K562 (cell line): ENCODE results near the gene LYST. TPM values are rescaled to one million over a fixed set of nuclear protein-coding genes. Genes with fewer than 3 reads are reported as not detected.

ENCODE experiments used
- BDP1 ChIP-seq: IDR thresholded peaks from 3 replicates; pipeline ENCODE4 v1.6.1; 2011; ENCODE audit not compliant: insufficient read length, insufficient read depth
- CBX3 ChIP-seq, 2 experiments: IDR thresholded peaks; 1 replicate in 1 of 2; 2 replicates in 1 of 2; pipeline ENCODE4 v1.6.1; 2012; ENCODE audit warnings: inconsistent platforms in 2 of 2, low read length in 2 of 2, borderline replicate concordance in 1 of 2, control low read depth in 1 of 2
- FIP1L1 ChIP-seq: fragments of 200-400 bp; formaldehyde crosslinking; IDR thresholded peaks from 2 replicates; pipeline ENCODE4 v1.6.1; 2018; ENCODE audit warnings: mild to moderate bottlenecking, low read depth, low read length; ENCODE audit not compliant: poor library complexity, severe bottlenecking
- HDAC1 ChIP-seq, 2 experiments: fragments of 450-650 bp; IDR thresholded peaks; 2 replicates each; pipeline ENCODE4 v1.6.1; 2016 to 2017; ENCODE audit warnings: inconsistent platforms in 1 of 2, mild to moderate bottlenecking in 1 of 2, moderate library complexity in 1 of 2
- HMGN3 ChIP-seq: IDR thresholded peaks from 2 replicates; pipeline ENCODE4 v1.6.1; 2011; ENCODE audit warnings: borderline replicate concordance, low read depth, mild to moderate bottlenecking, mixed read lengths, low read length; ENCODE audit not compliant: insufficient read length; ENCODE audit errors: extremely low read depth
- JUND ChIP-seq, 2 experiments: IDR thresholded peaks; 2 replicates in 1 of 2; 3 replicates in 1 of 2; pipeline ENCODE4 v1.6.1; 2011; ENCODE audit warnings: borderline replicate concordance in 2 of 2, low read depth in 2 of 2, low read length in 2 of 2, improper control_type of control experiment in 1 of 2, missing biosample characterization in 1 of 2, missing genetic modification characterization in 1 of 2, missing genetic modification reagents in 1 of 2
- KDM2B ChIP-seq: fragments of 250-450 bp; sonication (Bioruptor Pico); IDR thresholded peaks from 2 replicates; pipeline ENCODE4 v1.8.0; 2021; ENCODE audit warnings: mild to moderate bottlenecking, moderate library complexity
- KLF1 ChIP-seq: fragments of 450-650 bp; IDR thresholded peaks from 2 replicates; pipeline ENCODE4 v1.6.1; 2016; ENCODE audit warnings: missing genetic modification characterization, missing compliant biosample characterization
- MAZ ChIP-seq, 2 experiments: fragments of 450-650 bp in 1 of 2; sonication (generic) in 1 of 2; formaldehyde crosslinking; IDR thresholded peaks in 1 of 2; conservative IDR thresholded peaks in 1 of 2; 2 replicates each; pipeline versions ENCODE4 v1.4.0 to v1.5.0; 2020; ENCODE audit warnings: mild to moderate bottlenecking in 1 of 2, missing genetic modification reagents in 1 of 2
- MLLT1 ChIP-seq, 2 experiments: fragments of 450-650 bp; IDR thresholded peaks; 2 replicates each; pipeline ENCODE4 v1.6.1; 2016
- NBN ChIP-seq: fragments of 450-650 bp; IDR thresholded peaks from 2 replicates; pipeline ENCODE4 v1.6.1; 2016; ENCODE audit warnings: low read depth, mild to moderate bottlenecking
- NR1H2 ChIP-seq: sonication (generic); formaldehyde crosslinking; IDR thresholded peaks from 2 replicates; pipeline ENCODE4 v1.4.0; 2020; ENCODE audit warnings: mild to moderate bottlenecking, missing genetic modification reagents
- PHB2 ChIP-seq: fragments of 450-650 bp; IDR thresholded peaks from 2 replicates; pipeline ENCODE4 v1.6.1; 2017; ENCODE audit warnings: low read depth
- POLR2AphosphoS5 ChIP-seq: IDR thresholded peaks from 2 replicates; pipeline ENCODE4 v1.6.1; 2011; ENCODE audit warnings: mild to moderate bottlenecking, low read depth, low read length, moderate library complexity; ENCODE audit not compliant: control insufficient read depth, insufficient read depth
- SOX6 ChIP-seq: fragments of 450-650 bp; IDR thresholded peaks from 2 replicates; pipeline ENCODE4 v1.6.1; 2014; ENCODE audit warnings: mild to moderate bottlenecking
- SRSF1 ChIP-seq: fragments of 200-400 bp; formaldehyde crosslinking; IDR thresholded peaks from 2 replicates; pipeline ENCODE4 v1.6.1; 2017; ENCODE audit warnings: mild to moderate bottlenecking, low read depth, low read length, moderate library complexity
- ZNF224 ChIP-seq: sonication (generic); formaldehyde crosslinking; IDR thresholded peaks from 2 replicates; pipeline ENCODE4 v1.8.0; 2022; ENCODE audit warnings: mild to moderate bottlenecking, missing genetic modification reagents
- ZNF282 ChIP-seq: sonication (generic); formaldehyde crosslinking; IDR thresholded peaks from 2 replicates; pipeline ENCODE4 v1.8.1; 2023; ENCODE audit warnings: missing genetic modification reagents
- ZNF311 ChIP-seq: fragments of 250-450 bp; sonication (Bioruptor Pico); IDR thresholded peaks from 2 replicates; pipeline ENCODE4 v1.4.0; 2020; ENCODE audit warnings: mild to moderate bottlenecking, moderate library complexity
- ZNF444 ChIP-seq: fragments of 250-450 bp; sonication (Bioruptor Pico); IDR thresholded peaks from 2 replicates; pipeline ENCODE4 v1.4.0; 2020; ENCODE audit warnings: mild to moderate bottlenecking, moderate library complexity
- ZNF766 ChIP-seq: fragments of 200-800 bp; sonication (Bioruptor generic); conservative IDR thresholded peaks from 2 replicates; pipeline ENCODE4 v1.6.1; 2016; ENCODE audit warnings: missing genetic modification characterization, missing compliant biosample characterization
- ZNF780A ChIP-seq: fragments of 250-450 bp; sonication (Bioruptor Pico); IDR thresholded peaks from 2 replicates; pipeline ENCODE4 v1.5.0; 2021; ENCODE audit warnings: mild to moderate bottlenecking
- polyA plus RNA-seq, 8 experiments: library from polyadenylated mRNA; depleted of rRNA in 4 of 8; stranded (reverse) in 5 of 8; unstranded in 3 of 8; fragments of >200 nt; fragmentation: Nextera tagmentation in 2 of 8; fragmentation: Illumina TruSeq in 1 of 8; extraction: Ambion mirVana in 2 of 8; extraction: Trizol in 1 of 8; gene quantifications; 2 replicates each; pipeline versions ENCODE4 v1.2.1 to v1.2.3, GENCODE V29; 2011 to 2014; ENCODE audit warnings: inconsistent platforms in 1 of 8, missing spikeins in 1 of 8
- total RNA-seq, 7 experiments: library from RNA; depleted of rRNA in 6 of 7; stranded (reverse); fragments of >200 nt in 6 of 7; fragmentation: Illumina TruSeq in 2 of 7; extraction: Trizol in 2 of 7; gene quantifications; 2 replicates each; pipeline versions ENCODE4 v1.2.1 to v1.2.3, GENCODE V29; 2011 to 2021; ENCODE audit warnings: low replicate concordance in 1 of 7
- TF ChIP-seq, protein P1 (sequence below): fragments of 450-650 bp; formaldehyde crosslinking; IDR thresholded peaks from 2 replicates; pipeline ENCODE4 v1.4.0; 2022; ENCODE audit warnings: missing genetic modification characterization

The LYST gene
- total and polyA plus RNA-seq, 9 of the 15 experiments (the other 6 are each of a cell fraction or from before 2014, with no cell fraction given): 0.73 to 2.4 (median 1.4) TPM

DNA sequence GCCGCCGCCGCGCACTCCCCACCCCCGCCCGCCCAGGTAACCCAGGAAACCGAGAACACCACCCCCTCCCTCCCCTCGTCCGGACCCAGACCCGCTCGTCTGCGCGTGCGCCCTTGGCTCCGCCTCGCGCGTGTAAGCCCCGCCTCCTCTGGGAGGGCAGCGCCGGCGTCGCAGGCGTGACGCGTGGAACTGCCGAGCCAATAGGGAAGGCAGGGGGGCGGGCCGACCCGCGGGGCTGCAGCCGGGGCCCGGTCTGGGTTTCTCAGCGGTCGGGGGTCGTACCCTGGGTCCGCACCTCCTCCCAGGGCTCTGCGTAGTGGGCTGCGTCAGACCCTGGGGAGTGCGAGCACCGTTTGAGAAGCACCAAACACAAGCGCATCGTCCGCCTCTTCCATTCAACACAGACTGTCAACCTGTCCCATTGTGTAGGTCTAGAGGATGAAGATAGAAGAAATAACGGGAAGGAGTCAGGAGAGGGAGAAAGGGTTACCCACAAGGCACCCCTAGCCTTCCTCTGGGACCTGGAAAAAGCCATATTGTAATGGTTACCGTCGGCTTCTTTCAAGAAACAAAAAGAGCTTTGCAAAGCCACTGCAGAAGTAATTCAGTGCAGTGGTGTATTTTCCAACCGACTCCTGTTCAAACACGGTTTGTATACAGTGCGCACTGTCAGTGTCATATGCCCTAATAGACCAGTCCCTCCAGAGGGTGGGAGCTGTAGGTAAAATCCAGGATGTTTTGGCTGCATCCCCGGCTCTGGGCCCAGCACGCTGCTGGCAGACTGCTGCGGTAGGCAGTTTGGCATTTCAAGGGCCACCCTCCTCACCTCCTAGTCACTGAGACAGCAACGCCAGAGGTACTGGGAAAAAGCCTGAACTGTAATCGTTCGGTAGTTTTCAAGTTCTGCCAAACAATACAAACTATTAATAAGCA, 473 bp upstream of the LYST start (continued):
- TF ChIP-seq HMGN3 (peak; percentile 50), ZNF780A (no peak), KDM2B (CRISPR knock-in tag) (0 out of 2 replicates have a peak, but pooled peaks have one; percentile 11), ZNF444 (CRISPR knock-in tag) (no peak), POLR2AphosphoS5 (peak; percentile 86; the same call in 1 of the 2 replicates), MLLT1 (IDR thresholded peaks at IDR 0.05) (no peak), NR1H2 (CRISPR knock-in tag) (no peak), NBN (peak; percentile 57; the same call in 1 of the 2 replicates), KLF1 (tag) (no peak), JUND (IDR thresholded peaks at IDR 0.05; ENCODE audit: borderline replicate concordance, low read depth, low read length) (peak; percentile 23; the same call in 1 of the 2 replicates), JUND (tag; IDR thresholded peaks at IDR 0.05; ENCODE audit: borderline replicate concordance, low read depth, low read length) (no peak), HDAC1 (IDR thresholded peaks at IDR 0.05) (0 out of 4 replicates have a peak, but pooled peaks of 1 of the 2 experiments have one; percentile 21), ZNF282 (CRISPR knock-in tag) (no peak), SRSF1 (no peak), SOX6 (0 out of 2 replicates have a peak, but pooled peaks have one; percentile 6), BDP1 (no peak), ZNF766 (CRISPR knock-in tag) (no peak), CBX3 (IDR thresholded peaks at IDR 0.05; ENCODE audit: borderline replicate concordance in 1 of 2, low read length in 2 of 2) (peak in 1 of 2 experiments; percentile 42; a peak in 1 of 3 replicates), PHB2 (no peak), FIP1L1 (peak; percentile 8), MAZ (CRISPR knock-in tag; conservative IDR thresholded peaks at IDR 0.05 in 1 of 2, IDR thresholded peaks at IDR 0.05 in 1 of 2) (peak; percentile 69 to 76; a peak in 3 of 4 replicates), ZNF311 (CRISPR knock-in tag) (no peak), ZNF224 (CRISPR knock-in tag) (no peak)
- TF ChIP-seq, protein P1, sequence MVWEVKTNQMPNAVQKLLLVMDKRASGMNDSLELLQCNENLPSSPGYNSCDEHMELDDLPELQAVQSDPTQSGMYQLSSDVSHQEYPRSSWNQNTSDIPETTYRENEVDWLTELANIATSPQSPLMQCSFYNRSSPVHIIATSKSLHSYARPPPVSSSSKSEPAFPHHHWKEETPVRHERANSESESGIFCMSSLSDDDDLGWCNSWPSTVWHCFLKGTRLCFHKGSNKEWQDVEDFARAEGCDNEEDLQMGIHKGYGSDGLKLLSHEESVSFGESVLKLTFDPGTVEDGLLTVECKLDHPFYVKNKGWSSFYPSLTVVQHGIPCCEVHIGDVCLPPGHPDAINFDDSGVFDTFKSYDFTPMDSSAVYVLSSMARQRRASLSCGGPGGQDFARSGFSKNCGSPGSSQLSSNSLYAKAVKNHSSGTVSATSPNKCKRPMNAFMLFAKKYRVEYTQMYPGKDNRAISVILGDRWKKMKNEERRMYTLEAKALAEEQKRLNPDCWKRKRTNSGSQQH (CRISPR knock-in tag): 0 out of 2 replicates have a peak, but pooled peaks have one; percentile 8
